GM12878 (cell line): ENCODE results near the gene PILRB. TPM values are rescaled to one million over a fixed set of nuclear protein-coding genes. Genes with fewer than 3 reads are reported as not detected.

Source experiments
- ATAC-seq: fragments of 200-7000 bp; cut with Tn5 transposase; 3 replicates; pipeline ENCODE4 v1.9.1; 2020; ENCODE audit warnings: mild to moderate bottlenecking, moderate library complexity
- BruUV-seq: library from RNA; stranded (reverse); fragments of 400-500 nt; replicated peaks from 2 replicates; lab custom pipeline; 2021; lab: Mats Ljungman, UMichigan
- CTCF ChIA-PET: fragments of 300-600 bp; sonication (Branson Sonifier 250); formaldehyde crosslinking; extraction: SDS; loops from one replicate; lab custom pipeline; 2021; ENCODE audit warnings: inconsistent platforms; lab: Yijun Ruan, JAX
- POLR2A ChIA-PET: fragments of 350-600 bp; formaldehyde crosslinking; extraction: SDS; loops from one replicate; lab custom pipeline; 2021; ENCODE audit warnings: inconsistent platforms; lab: Charles Lee
- RAD21 ChIA-PET: fragments of 300-600 bp; sonication (Branson Sonifier 250); formaldehyde crosslinking; loops from one replicate; lab custom pipeline; 2023; ENCODE audit warnings: antibody characterized with exemption; ENCODE audit not compliant: unreplicated experiment; lab: Charles Lee
- SMC1A ChIA-PET: fragments of 300-600 bp; sonication (Branson Sonifier 250); formaldehyde crosslinking; loops from one replicate; lab custom pipeline; 2023; ENCODE audit not compliant: unreplicated experiment, uncharacterized antibody; lab: Charles Lee
- DNase-seq: peaks from one replicate; pipeline ENCODE4 v3.0.0-alpha.2; 2011; ENCODE audit warnings: low read depth, low spot score
- FAIRE-seq: peaks from 3 replicates; lab custom pipeline; 2011; peaks lifted over from hg19 to GRCh38; lab: Jason Lieb, UNC
- H2AFZ ChIP-seq: 2 replicates; pipeline ENCODE4 v1.6.0; 2011; ENCODE audit warnings: low read depth, low read length, control low read depth; ENCODE audit not compliant: control insufficient read depth
- H3K27ac ChIP-seq: 2 replicates; pipeline ENCODE4 v1.5.1; 2011; ENCODE audit warnings: control low read depth; ENCODE audit not compliant: control insufficient read depth, insufficient read depth
- H3K27me3 ChIP-seq, 2 experiments: replicated peaks in 1 of 2; 2 replicates each; pipeline versions ENCODE4 v1.6.0 to v1.6.1; 2011; ENCODE audit warnings: low read length in 1 of 2; ENCODE audit not compliant: control insufficient read depth in 2 of 2, insufficient read depth in 2 of 2
- H3K36me3 ChIP-seq, 2 experiments: 2 replicates each; pipeline ENCODE4 v1.5.1; 2011; ENCODE audit warnings: low read length in 1 of 2; ENCODE audit not compliant: control insufficient read depth in 2 of 2, insufficient read depth in 2 of 2
- H3K4me1 ChIP-seq: 2 replicates; pipeline ENCODE4 v1.6.1; 2011; ENCODE audit warnings: mild to moderate bottlenecking, low read length, moderate library complexity, mixed read lengths; ENCODE audit not compliant: control insufficient read depth, insufficient read depth
- H3K4me2 ChIP-seq: 2 replicates; pipeline ENCODE4 v1.6.0; 2011; ENCODE audit warnings: control low read depth; ENCODE audit not compliant: control insufficient read depth, insufficient read depth
- H3K4me3 ChIP-seq: fragments of 200-600 bp; sonication (generic); 2 replicates; pipeline ENCODE4 v1.5.1; 2016
- H3K79me2 ChIP-seq: 2 replicates; pipeline ENCODE4 v1.6.0; 2011; ENCODE audit warnings: low read length; ENCODE audit not compliant: control insufficient read depth, insufficient read depth
- H3K9ac ChIP-seq: 2 replicates; pipeline ENCODE4 v1.8.0; 2011; ENCODE audit warnings: low read length, control low read depth, mixed read lengths; ENCODE audit not compliant: control insufficient read depth, insufficient read depth
- H3K9me3 ChIP-seq: replicated peaks from 3 replicates; pipeline ENCODE4 v1.5.1; 2011; ENCODE audit warnings: mild to moderate bottlenecking, low read length; ENCODE audit not compliant: control insufficient read depth, insufficient read depth
- H4K20me1 ChIP-seq: 2 replicates; pipeline ENCODE4 v1.6.0; 2011; ENCODE audit not compliant: control insufficient read depth, insufficient read depth
- ASH2L ChIP-seq: fragments of 300-600, 200-600 bp; sonication (generic); IDR thresholded peaks from 2 replicates; pipeline ENCODE4 v1.6.1; 2017; ENCODE audit warnings: low read depth, mild to moderate bottlenecking, borderline replicate concordance
- ATF7 ChIP-seq: fragments of 450-650 bp; IDR thresholded peaks from 2 replicates; pipeline ENCODE4 v1.6.1; 2016; ENCODE audit warnings: low read depth, mild to moderate bottlenecking
- HDGF ChIP-seq: fragments of 450-650 bp; IDR thresholded peaks from 2 replicates; pipeline ENCODE4 v1.6.1; 2016; ENCODE audit warnings: antibody characterized with exemption
- SREBF2 ChIP-seq: IDR thresholded peaks from 2 replicates; pipeline ENCODE4 v1.6.1; 2012; ENCODE audit warnings: mild to moderate bottlenecking, low read length
- YY1 ChIP-seq: IDR thresholded peaks from 2 replicates; pipeline ENCODE4 v1.6.1; 2011; ENCODE audit warnings: low read depth, mild to moderate bottlenecking, low read length
- ZNF217 ChIP-seq: fragments of 450-650 bp; IDR thresholded peaks from 2 replicates; pipeline ENCODE4 v1.6.1; 2017; ENCODE audit warnings: antibody characterized with exemption, mild to moderate bottlenecking
- WGBS: methylation state at CpG from one replicate; pipeline ENCODE4 v1.1.6; 2016; ENCODE audit warnings: low lambda C conversion rate; ENCODE audit not compliant: insufficient replicate concordance, insufficient coverage; ENCODE audit errors: missing lambda C conversion rate; 5-methylcytosine and 5-hydroxymethylcytosine counted together
- in situ Hi-C: fragments of 300-500 bp; cut with MboI; formaldehyde crosslinking; loops from 9 replicates; pipeline ENCODE4 v1.14.3; 2018; ENCODE audit warnings: mixed read lengths
- intact Hi-C: fragments of 100-400 bp; cut with micrococcal nuclease; formaldehyde crosslinking; loops from one replicate; pipeline ENCODE4 v1.14.2; 2022; ENCODE audit not compliant: unreplicated experiment
- polyA plus RNA-seq, 11 experiments: library from polyadenylated mRNA; depleted of rRNA in 4 of 11; unstranded in 6 of 11; stranded (reverse) in 5 of 11; fragments of >200 nt; fragmentation: Nextera tagmentation in 4 of 11; fragmentation: Illumina TruSeq in 1 of 11; extraction: Ambion mirVana in 4 of 11; extraction: Trizol in 1 of 11; gene quantifications; 1 replicate in 1 of 11; 2 replicates in 10 of 11; pipeline versions ENCODE4 v1.2.1 to v1.2.3, GENCODE V29; 2011 to 2016; ENCODE audit warnings: inconsistent platforms in 2 of 11, missing spikeins in 2 of 11, low read depth in 1 of 11
- total RNA-seq, 4 experiments: library from RNA; depleted of rRNA in 3 of 4; stranded (reverse); fragments of >200 nt in 3 of 4; fragmentation: Illumina TruSeq in 1 of 4; extraction: Trizol in 1 of 4; gene quantifications; 2 replicates each; pipeline versions ENCODE4 v1.2.1 to v1.2.3, GENCODE V29; 2013 to 2021
- TF ChIP-seq, protein P1 (sequence below): fragments of 450-650 bp; conservative IDR thresholded peaks from 2 replicates; pipeline ENCODE4 v1.6.1; 2017; ENCODE audit warnings: mild to moderate bottlenecking, moderate library complexity

Gene PILRB
- total and polyA plus RNA-seq, 10 of the 15 experiments (the other 5 are each of a cell fraction or from before 2014, with no cell fraction given) = 2.6 to 50.3 (median 22.0) TPM

- no peaks in the 10 kb centered on the region for H3K36me3 ChIP-seq
- H3K9ac ChIP-seq = no peak overlapping the region
- ChIA-PET CTCF (interaction anchor here (1.0 to 1.8 kb wide), 2 partner anchors 13 to 48 kb away, joined by 4 to 5 read pairs; no protein-coding TSS in a partner anchor), POLR2A (interaction anchor here (1.1 to 2.2 kb wide), 5 partner anchors 11 to 254 kb away, joined by 3 to 6 read pairs (median 3); partner anchors contain the start of gene LAMTOR4), RAD21 (interaction anchor here (0.9 to 3.8 kb wide), 2 partner anchors 17 to 28 kb away, joined by 3 to 16 read pairs; no protein-coding TSS in a partner anchor)
- no peaks in the 10 kb centered on the region for H3K79me2 ChIP-seq
- no peak overlapping the region for H2AFZ ChIP-seq
- H3K4me2 ChIP-seq = no peak overlapping the region
- H3K4me1 ChIP-seq = peaks cover 10% of the 10 kb centered on the region
- DNase-seq = no peak
- WGBS = 100% methylated on average over 2 of the region's 2 CpGs
- intact Hi-C loops (no loop called here), in situ Hi-C loops (no loop called here)
- TF ChIP-seq ZNF217 (no peak), ASH2L (no peak), ATF7 (no peak), YY1 (no peak), HDGF (no peak), SREBF2 (no peak)
- TF ChIP-seq, protein P1, sequence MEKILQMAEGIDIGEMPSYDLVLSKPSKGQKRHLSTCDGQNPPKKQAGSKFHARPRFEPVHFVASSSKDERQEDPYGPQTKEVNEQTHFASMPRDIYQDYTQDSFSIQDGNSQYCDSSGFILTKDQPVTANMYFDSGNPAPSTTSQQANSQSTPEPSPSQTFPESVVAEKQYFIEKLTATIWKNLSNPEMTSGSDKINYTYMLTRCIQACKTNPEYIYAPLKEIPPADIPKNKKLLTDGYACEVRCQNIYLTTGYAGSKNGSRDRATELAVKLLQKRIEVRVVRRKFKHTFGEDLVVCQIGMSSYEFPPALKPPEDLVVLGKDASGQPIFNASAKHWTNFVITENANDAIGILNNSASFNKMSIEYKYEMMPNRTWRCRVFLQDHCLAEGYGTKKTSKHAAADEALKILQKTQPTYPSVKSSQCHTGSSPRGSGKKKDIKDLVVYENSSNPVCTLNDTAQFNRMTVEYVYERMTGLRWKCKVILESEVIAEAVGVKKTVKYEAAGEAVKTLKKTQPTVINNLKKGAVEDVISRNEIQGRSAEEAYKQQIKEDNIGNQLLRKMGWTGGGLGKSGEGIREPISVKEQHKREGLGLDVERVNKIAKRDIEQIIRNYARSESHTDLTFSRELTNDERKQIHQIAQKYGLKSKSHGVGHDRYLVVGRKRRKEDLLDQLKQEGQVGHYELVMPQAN = no peak
- TF ChIP-seq, all 136 proteins: peak for 0
- no peaks in the 10 kb centered on the region for H3K9me3 ChIP-seq
- no peaks in the 10 kb centered on the region for H3K27me3 ChIP-seq
- no peaks in the 10 kb centered on the region for H4K20me1 ChIP-seq
- SMC1A ChIA-PET = interaction anchor here (0.7 to 1.8 kb wide), 9 partner anchors 8 to 392 kb away, joined by 3 to 7 read pairs (median 4); no protein-coding TSS in a partner anchor
- H3K27ac ChIP-seq = no peak overlapping the region
- no TSS peak for BruUV-seq
- H3K4me3 ChIP-seq = no peak overlapping the region
- FAIRE-seq (no peak), ATAC-seq (no peak)
These were observed 44.3 kb downstream of the PILRB start for GRCh38 chr7:100402241-100402640.
